Stimulated activated CD8-positive, alpha-beta memory T cell treated with anti-CD3 and anti-CD28 coated beads, Interleukin-7, amount 100 ng/mL, for 48 hours (primary cell): ENCODE data around the gene KRTAP6-3.

Source experiments
- DNase-seq, 2 donors: peaks; one replicate each; pipeline ENCODE4 v3.0.0-alpha.2; 2020; ENCODE audit warnings: low read depth in 1 of 2; ENCODE audit errors: extremely low read depth in 1 of 2

The KRTAP6-3 gene

GRCh38 chr21:30592140-30592539 is at the start of gene KRTAP6-3:
KRTAP6-3 (plus strand) TSS chr21:30592440; CDS start chr21:30592446, 6 bp downstream.
- DNase-seq, result no peak

GRCh38 chr21:30552782-30553181 is 39.5 kb upstream of the KRTAP6-3 start:
- no peak for DNase-seq

GRCh38 chr21:30555095-30555494 is 37.1 kb upstream of the KRTAP6-3 start:
- DNase-seq, result no peak

GRCh38 chr21:30561264-30561895 is 30.9 kb upstream of the KRTAP6-3 start, which contains the start of gene KRTAP19-7:
KRTAP19-7 (minus strand) TSS chr21:30561314; CDS start chr21:30561289, 25 bp downstream.
- no peak for DNase-seq

GRCh38 chr21:30561957-30562356 is 30.3 kb upstream of the KRTAP6-3 start:
- DNase-seq, result no peak

- DNase-seq, result no peak
Measured at GRCh38 chr21:30563072-30563471, 29.2 kb upstream of the KRTAP6-3 start.

- no peak for DNase-seq
Measured at GRCh38 chr21:30563630-30564029, 28.6 kb upstream of the KRTAP6-3 start.

GRCh38 chr21:30567617-30568016 is 24.6 kb upstream of the KRTAP6-3 start:
- DNase-seq, result no peak

GRCh38 chr21:30577766-30578165 is 14.5 kb upstream of the KRTAP6-3 start:
- DNase-seq, result no peak

GRCh38 chr21:30579346-30579745 is 12.9 kb upstream of the KRTAP6-3 start:
- DNase-seq, result no peak

GRCh38 chr21:30580132-30580531 is 12.1 kb upstream of the KRTAP6-3 start:
- no peak for DNase-seq

GRCh38 chr21:30582870-30583269 is 9.4 kb upstream of the KRTAP6-3 start:
- no peak for DNase-seq

GRCh38 chr21:30590297-30590696 is 1.9 kb upstream of the KRTAP6-3 start, which contains the start of gene KRTAP22-2:
KRTAP22-2 (minus strand) TSS chr21:30590397.
- DNase-seq, result no peak

GRCh38 chr21:30598802-30599201 is 6.6 kb downstream of the KRTAP6-3 start, which contains the start of gene KRTAP6-2:
KRTAP6-2 (minus strand) TSS chr21:30598902; CDS start chr21:30598874, 28 bp downstream.
- DNase-seq, result no peak

GRCh38 chr21:30600787-30601186 is 8.5 kb downstream of the KRTAP6-3 start, which contains the start of gene KRTAP22-1:
KRTAP22-1 (plus strand) TSS chr21:30601087.
- DNase-seq, result no peak

- DNase-seq, result no peak
Measured at GRCh38 chr21:30605968-30606367, 13.7 kb downstream of the KRTAP6-3 start.

GRCh38 chr21:30612132-30612531 is 19.9 kb downstream of the KRTAP6-3 start:
- DNase-seq, result no peak

- DNase-seq, result no peak
Measured at GRCh38 chr21:30613836-30614235, 21.6 kb downstream of the KRTAP6-3 start, which contains the start of gene KRTAP6-1. KRTAP6-1 (minus strand) TSS chr21:30613930; CDS start chr21:30613904, 26 bp downstream.

- no peak for DNase-seq
Measured at GRCh38 chr21:30615199-30615598, 23.0 kb downstream of the KRTAP6-3 start.

GRCh38 chr21:30616125-30616524 is 23.9 kb downstream of the KRTAP6-3 start, which contains the start of gene KRTAP20-1:
KRTAP20-1 (plus strand) TSS chr21:30616425; CDS start chr21:30616455, 30 bp downstream.
- no peak for DNase-seq

- DNase-seq, result no peak
Measured at GRCh38 chr21:30620080-30620479, 27.8 kb downstream of the KRTAP6-3 start.

- DNase-seq, result no peak
Measured at GRCh38 chr21:30620522-30620921, 28.3 kb downstream of the KRTAP6-3 start, which contains the start of gene KRTAP20-4. KRTAP20-4 (plus strand) TSS chr21:30620627.
